Upper lobe of right lung (tissue), 1 donor: ENCODE measurements around the gene ACVR1B. TPM values are rescaled to one million over a fixed set of nuclear protein-coding genes. Genes with fewer than 3 reads are reported as not detected.

Source experiments
- ATAC-seq: fragments of 200-7000 bp; cut with Tn5 transposase; one replicate; pipeline ENCODE4 v1.9.1; 2020; ENCODE audit warnings: mild to moderate bottlenecking, moderate library complexity
- DNase-seq: peaks from one replicate; pipeline ENCODE4 v3.0.0-alpha.2; 2020
- H3K27ac ChIP-seq: fragments of 200-600 bp; one replicate; pipeline ENCODE4 v1.8.0; 2022
- H3K27me3 ChIP-seq: fragments of 200-600 bp; one replicate; pipeline ENCODE4 v1.8.0; 2022; ENCODE audit warnings: mild to moderate bottlenecking
- H3K36me3 ChIP-seq: fragments of 200-600 bp; one replicate; pipeline ENCODE4 v1.8.0; 2022
- H3K4me1 ChIP-seq: fragments of 200-600 bp; one replicate; pipeline ENCODE4 v1.8.0; 2022
- H3K4me3 ChIP-seq: fragments of 200-600 bp; one replicate; pipeline ENCODE4 v1.8.0; 2022; ENCODE audit warnings: mild to moderate bottlenecking
- H3K9me3 ChIP-seq: fragments of 200-600 bp; one replicate; pipeline ENCODE4 v1.8.0; 2022
- CTCF ChIP-seq: fragments of 200-600 bp; IDR thresholded peaks from one replicate; pipeline ENCODE4 v1.8.0; 2022; ENCODE audit warnings: antibody characterized with exemption
- intact Hi-C: fragments of 100-400 bp; cut with DNase I; formaldehyde crosslinking; loops from one replicate; pipeline ENCODE4 v1.11.0; 2022
- total RNA-seq: library from RNA; stranded (reverse); fragmentation: NEBNext Ultra II Directional; extraction: Animal tissue kit (Norgen Biotek cat#: 25700); gene quantifications from one replicate; pipeline ENCODE4 v1.2.1, GENCODE V29; 2021
- donor health status: DM: no; HTN: yes; CAD: no; lungs with severe emphysema.

The ACVR1B gene
- total RNA-seq, 1 donor from 2014 or later = 33.5 TPM

DNA sequence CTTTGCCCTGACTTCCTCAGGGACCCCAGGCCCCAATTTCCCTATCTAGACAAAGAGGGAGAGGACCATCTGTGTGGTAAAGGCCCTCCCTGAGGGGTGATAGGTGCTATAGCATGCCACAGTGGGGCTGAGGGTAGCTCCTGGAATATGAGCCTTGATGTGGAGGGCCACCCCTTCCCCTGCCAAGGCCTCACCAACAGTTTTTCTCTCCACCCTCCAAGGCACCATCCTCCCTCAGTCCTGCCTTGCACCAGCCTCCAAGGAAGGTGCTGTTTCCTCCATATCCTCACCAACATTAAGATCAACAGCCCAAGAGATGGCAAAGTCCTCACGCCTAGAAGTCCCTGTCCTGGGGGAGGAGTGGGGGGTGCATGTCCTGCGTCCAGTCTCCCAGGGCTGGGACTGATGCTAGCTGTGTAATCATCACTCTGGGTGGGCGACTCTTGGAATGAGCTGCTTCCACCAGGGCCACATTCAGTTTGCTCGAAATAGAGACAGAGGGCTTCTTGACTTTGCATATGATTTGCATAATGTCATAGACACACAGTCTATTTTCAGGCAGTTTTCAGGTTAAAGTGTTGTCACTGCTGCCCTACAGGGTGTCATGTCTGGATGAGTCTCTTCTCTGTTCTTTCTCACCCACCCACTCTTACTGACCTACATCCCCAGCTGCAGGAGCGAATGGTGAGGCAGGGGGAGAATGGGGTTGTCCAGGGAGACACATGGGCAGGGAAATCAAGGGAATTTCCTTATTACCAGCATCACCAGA lies 26.8 kb upstream of the ACVR1B start:
- no peaks in the 10 kb centered on the region for H3K9me3 ChIP-seq
- H3K27me3 ChIP-seq = no peaks in the 10 kb centered on the region
- DNase-seq (no peak), ATAC-seq (no peak)
- no peak overlapping the region for H3K4me3 ChIP-seq
- peaks cover 39% of the 10 kb centered on the region for H3K4me1 ChIP-seq
- intact Hi-C loops = loop anchor here (10.0 kb wide), 1 partner anchor 50 kb away; no protein-coding TSS in a partner anchor
- peaks cover 6% of the 10 kb centered on the region for H3K36me3 ChIP-seq
- no peak overlapping the region for H3K27ac ChIP-seq
- no peak for TF ChIP-seq CTCF

DNA sequence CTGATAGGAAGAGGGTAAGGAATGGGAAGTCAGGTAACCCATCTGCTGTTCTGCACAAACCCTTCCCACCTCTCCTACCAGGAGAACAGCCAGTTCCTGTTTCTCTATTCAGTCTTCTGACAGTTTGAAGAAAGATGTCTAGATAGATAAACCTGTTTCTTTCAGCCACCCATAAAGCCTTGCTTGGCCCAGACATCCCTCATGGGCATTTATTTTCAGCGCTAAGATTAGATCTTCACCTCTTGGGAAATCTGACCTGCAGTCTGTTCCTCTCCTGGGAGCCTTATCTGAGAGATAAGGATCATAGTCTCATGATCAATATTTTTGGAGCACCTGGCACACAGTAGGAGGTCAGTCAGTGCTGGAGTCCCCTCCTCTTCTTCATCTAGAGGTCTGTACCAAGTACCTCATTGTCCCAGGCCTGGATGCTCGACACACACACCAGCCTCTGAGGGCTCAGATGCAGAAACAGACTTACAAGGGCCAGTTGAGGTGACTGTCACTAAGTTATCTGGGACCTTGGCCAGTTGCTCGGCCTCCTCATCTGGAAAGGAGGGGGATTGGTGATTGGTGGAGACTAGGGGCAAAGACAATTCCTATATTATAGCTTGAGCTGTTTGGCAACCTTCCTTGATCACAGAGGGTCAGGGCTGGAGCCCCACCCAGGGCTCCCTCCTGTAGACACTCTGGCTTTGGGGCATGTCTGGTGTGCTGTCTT lies 26.0 kb upstream of the ACVR1B start:
- DNase-seq = no peak
- Histone ChIP-seq H3K4me1 (peaks cover 39% of the 10 kb centered on the region), H3K9me3 (no peaks in the 10 kb centered on the region), H3K4me3 (no peak overlapping the region), H3K27ac (peak overlapping the region; percentile 49), H3K27me3 (no peaks in the 10 kb centered on the region), H3K36me3 (no peaks in the 10 kb centered on the region)
- no peak for ATAC-seq
- intact Hi-C loops = loop anchor here (10.0 kb wide), 1 partner anchor 49 kb away; no protein-coding TSS in a partner anchor
- TF ChIP-seq CTCF = no peak

GRCh38 chr12:51926064-51926632 lies 25.4 kb upstream of the ACVR1B start:
- ATAC-seq = peak; percentile 17
- Histone ChIP-seq H3K36me3 (no peaks in the 10 kb centered on the region), H3K27ac (peak overlapping the region; percentile 49), H3K4me1 (peaks cover 39% of the 10 kb centered on the region), H3K9me3 (no peaks in the 10 kb centered on the region), H3K4me3 (no peak overlapping the region), H3K27me3 (no peaks in the 10 kb centered on the region)
- no peak for TF ChIP-seq CTCF
- no peak for DNase-seq
- intact Hi-C loops = loop anchor here (10.0 kb wide), 1 partner anchor 49 kb away; no protein-coding TSS in a partner anchor

- no peaks in the 10 kb centered on the region for H3K36me3 ChIP-seq
- ATAC-seq = no peak
These were observed 24.8 kb upstream of the ACVR1B start for GRCh38 chr12:51926718-51927117.

More at GRCh38 chr12:51926718-51927117, 24.8 kb upstream of the ACVR1B start:
- no peaks in the 10 kb centered on the region for H3K9me3 ChIP-seq
- no peak overlapping the region for H3K27ac ChIP-seq
- no peak overlapping the region for H3K4me3 ChIP-seq
- no peaks in the 10 kb centered on the region for H3K27me3 ChIP-seq
- intact Hi-C loops = loop anchor here (10.0 kb wide), 1 partner anchor 48 kb away; no protein-coding TSS in a partner anchor
- DNase-seq = no peak
- H3K4me1 ChIP-seq = peaks cover 39% of the 10 kb centered on the region
- peak; percentile 54 for TF ChIP-seq CTCF
